GM23338 (cell line): ENCODE measurements around the gene CHRM4. TPM values are rescaled to one million over a fixed set of nuclear protein-coding genes. Genes with fewer than 3 reads are reported as not detected.

Source experiments
- ATAC-seq: fragments of 200-7000 bp; cut with Tn5 transposase; 3 replicates; pipeline ENCODE4 v1.9.1; 2020
- DNase-seq: peaks from one replicate; pipeline ENCODE4 v3.0.0-alpha.2; 2015; ENCODE audit warnings: low spot score
- H2AFZ ChIP-seq: fragments of 200-600 bp; sonication (generic); 2 replicates; pipeline ENCODE4 v1.8.0; 2016; ENCODE audit warnings: antibody characterized with exemption, mild to moderate bottlenecking, moderate library complexity
- H3F3A ChIP-seq: fragments of 200-600 bp; sonication (generic); replicated peaks from 2 replicates; pipeline ENCODE4 v1.8.0; 2017; ENCODE audit warnings: antibody characterized with exemption, mixed run types, low read depth
- H3K27ac ChIP-seq: fragments of 200-600 bp; sonication (generic); 2 replicates; pipeline ENCODE4 v1.6.1; 2016; ENCODE audit warnings: low read depth
- H3K27me3 ChIP-seq: fragments of 200-600 bp; sonication (generic); 2 replicates; pipeline ENCODE4 v1.8.0; 2016; ENCODE audit warnings: mild to moderate bottlenecking, mixed run types, moderate library complexity; ENCODE audit not compliant: insufficient read depth
- H3K36me3 ChIP-seq: fragments of 200-600 bp; sonication (generic); 2 replicates; pipeline ENCODE4 v1.8.0; 2016; ENCODE audit warnings: mild to moderate bottlenecking; ENCODE audit not compliant: insufficient read depth
- H3K4me1 ChIP-seq: fragments of 200-600 bp; sonication (generic); 2 replicates; pipeline ENCODE4 v1.8.0; 2016; ENCODE audit warnings: mild to moderate bottlenecking, moderate library complexity; ENCODE audit not compliant: insufficient read depth
- H3K4me2 ChIP-seq: fragments of 200-600 bp; sonication (generic); 2 replicates; pipeline ENCODE4 v1.7.1; 2017; ENCODE audit warnings: mixed run types
- H3K4me3 ChIP-seq: fragments of 200-600 bp; sonication (generic); 2 replicates; pipeline ENCODE4 v1.6.1; 2016; ENCODE audit warnings: mixed run types
- H3K79me2 ChIP-seq: fragments of 200-600 bp; sonication (generic); replicated peaks from 2 replicates; pipeline ENCODE4 v1.8.0; 2017; ENCODE audit warnings: mild to moderate bottlenecking; ENCODE audit not compliant: insufficient read depth
- H3K9me2 ChIP-seq: fragments of 200-600 bp; sonication (generic); 2 replicates; pipeline ENCODE4 v1.8.0; 2017; ENCODE audit not compliant: insufficient read depth
- H4K20me1 ChIP-seq: fragments of 200-600 bp; sonication (generic); replicated peaks from 2 replicates; pipeline ENCODE4 v1.8.0; 2017; ENCODE audit warnings: mild to moderate bottlenecking; ENCODE audit not compliant: insufficient read depth
- H3K27ac Mint-ChIP-seq: 2 replicates; pipeline ENCODE4 v1.8.0; 2020; ENCODE audit warnings: inconsistent platforms, mild to moderate bottlenecking, moderate library complexity, mixed read lengths
- H3K27me3 Mint-ChIP-seq: 3 replicates; pipeline ENCODE4 v1.8.0; 2022; ENCODE audit warnings: low read depth, mild to moderate bottlenecking, moderate library complexity, mixed read lengths, inconsistent platforms; ENCODE audit not compliant: insufficient read depth, poor library complexity
- H3K36me3 Mint-ChIP-seq: 3 replicates; pipeline ENCODE4 v1.8.0; 2021; ENCODE audit warnings: low read depth, mild to moderate bottlenecking, inconsistent platforms, moderate library complexity, mixed read lengths
- H3K4me1 Mint-ChIP-seq: 3 replicates; pipeline ENCODE4 v1.8.0; 2020; ENCODE audit warnings: mild to moderate bottlenecking, inconsistent platforms, mixed read lengths
- H3K4me3 Mint-ChIP-seq: 3 replicates; pipeline ENCODE4 v1.8.0; 2021; ENCODE audit warnings: moderate library complexity, mild to moderate bottlenecking, inconsistent platforms, mixed read lengths
- H3K9me3 Mint-ChIP-seq: 3 replicates; pipeline ENCODE4 v1.8.0; 2020; ENCODE audit warnings: moderate library complexity, mild to moderate bottlenecking, inconsistent platforms, mixed read lengths
- CREB1 ChIP-seq: fragments of 250-450 bp; sonication (Bioruptor Pico); IDR thresholded peaks from 2 replicates; pipeline ENCODE4 v1.5.0; 2020; ENCODE audit warnings: low read depth, mild to moderate bottlenecking, moderate library complexity
- CTCF ChIP-seq, 2 experiments: fragments of 200-600 bp in 1 of 2; sonication (generic) in 1 of 2; conservative IDR thresholded peaks; 2 replicates each; pipeline versions ENCODE4 v1.5.1 to v1.6.1; 2016 to 2017; ENCODE audit warnings: antibody characterized with exemption in 2 of 2, low read depth in 2 of 2, mild to moderate bottlenecking in 2 of 2, moderate library complexity in 1 of 2
- EZH2 ChIP-seq: fragments of 200-600 bp; sonication (generic); IDR thresholded peaks from one replicate; pipeline ENCODE4 v1.8.0; 2017; ENCODE audit warnings: antibody characterized with exemption, mild to moderate bottlenecking, low read depth; ENCODE audit not compliant: unreplicated experiment
- EZH2phosphoT487 ChIP-seq: fragments of 200-600 bp; sonication (generic); IDR thresholded peaks from one replicate; pipeline ENCODE4 v1.8.1; 2018; ENCODE audit warnings: antibody characterized with exemption; ENCODE audit not compliant: unreplicated experiment
- JUNB ChIP-seq: IDR thresholded peaks from one replicate; pipeline ENCODE4 v1.6.1; 2016; ENCODE audit warnings: antibody characterized with exemption; ENCODE audit not compliant: unreplicated experiment
- NANOG ChIP-seq: IDR thresholded peaks from 2 replicates; pipeline ENCODE4 v1.6.1; 2016; ENCODE audit warnings: antibody characterized with exemption, borderline replicate concordance
- POLR2AphosphoS5 ChIP-seq: IDR thresholded peaks from 2 replicates; pipeline ENCODE4 v1.6.1; 2016; ENCODE audit warnings: antibody characterized with exemption, low read depth
- REST ChIP-seq: IDR thresholded peaks from one replicate; pipeline ENCODE4 v1.6.1; 2018; ENCODE audit warnings: antibody characterized with exemption; ENCODE audit not compliant: unreplicated experiment
- STAT1 ChIP-seq: IDR thresholded peaks from one replicate; pipeline ENCODE4 v1.6.1; 2016; ENCODE audit warnings: antibody characterized with exemption; ENCODE audit not compliant: unreplicated experiment
- ZNF114 ChIP-seq: fragments of 250-450 bp; sonication (Bioruptor Pico); IDR thresholded peaks from 2 replicates; pipeline ENCODE4 v1.5.0; 2020; ENCODE audit warnings: mild to moderate bottlenecking, moderate library complexity
- ZNF331 ChIP-seq: fragments of 250-450 bp; sonication (Bioruptor Pico); IDR thresholded peaks from 2 replicates; pipeline ENCODE4 v1.5.0; 2020; ENCODE audit warnings: low read depth, mild to moderate bottlenecking, moderate library complexity
- polyA plus RNA-seq: library from polyadenylated mRNA; unstranded; fragments of >200 nt; fragmentation: Nextera tagmentation; extraction: Ambion mirVana; gene quantifications from 2 replicates; pipeline ENCODE4 v1.2.1, GENCODE V29; 2016
- total RNA-seq: library from RNA; depleted of rRNA; stranded (reverse); fragments of >200 nt; shearing (Covaris generic); gene quantifications from 2 replicates; pipeline ENCODE4 v1.2.3, GENCODE V29; 2014
- TF ChIP-seq, protein P1 (sequence below): fragments of 250-450 bp; sonication (Bioruptor Pico); IDR thresholded peaks from 2 replicates; pipeline ENCODE4 v1.5.0; 2020; ENCODE audit warnings: mild to moderate bottlenecking, moderate library complexity
- TF ChIP-seq, protein P2 (sequence below): IDR thresholded peaks from 2 replicates; pipeline ENCODE4 v1.6.1; 2016; ENCODE audit warnings: antibody characterized with exemption

CHRM4 gene
- total and polyA plus RNA-seq, 2 experiments from 2014 or later: 0.97 TPM; not detected in 1

GRCh38 chr11:46348566-46349401, 42.8 kb downstream of the CHRM4 start:
- peak overlapping the region; percentile 57; the same call in 1 of the 2 replicates for H3K27ac Mint-ChIP-seq

More at GRCh38 chr11:46348566-46349401, 42.8 kb downstream of the CHRM4 start:
- H3K4me1 ChIP-seq: peaks cover 75% of the 10 kb centered on the region
- peak overlapping the region; percentile 92 for H3K4me2 ChIP-seq
- H4K20me1 ChIP-seq: peaks cover 20% of the 10 kb centered on the region
- Mint-ChIP-seq H3K4me3 (peak overlapping the region; percentile 82), H3K4me1 (peaks cover 77% of the 10 kb centered on the region), H3K9me3 (no peaks in the 10 kb centered on the region; the same call in 2 of the 3 replicates), H3K36me3 (peaks cover 3% of the 10 kb centered on the region; the same call in 2 of the 3 replicates), H3K27me3 (peaks cover 10% of the 10 kb centered on the region)
- H3F3A ChIP-seq: peaks cover 12% of the 10 kb centered on the region; the same call in 1 of the 2 replicates
- H3K27ac ChIP-seq: no peak overlapping the region
- ATAC-seq (no peak), DNase-seq (no peak)
- TF ChIP-seq REST (no peak), EZH2phosphoT487 (no peak), EZH2 (no peak), ZNF331 (no peak), STAT1 (no peak), CTCF (conservative IDR thresholded peaks at IDR 0.05; ENCODE audit: low read depth in 2 of 2) (no peak), JUNB (no peak), ZNF114 (no peak), NANOG (no peak), POLR2AphosphoS5 (no peak), CREB1 (CRISPR knock-in tag) (no peak)
- TF ChIP-seq, protein P1, sequence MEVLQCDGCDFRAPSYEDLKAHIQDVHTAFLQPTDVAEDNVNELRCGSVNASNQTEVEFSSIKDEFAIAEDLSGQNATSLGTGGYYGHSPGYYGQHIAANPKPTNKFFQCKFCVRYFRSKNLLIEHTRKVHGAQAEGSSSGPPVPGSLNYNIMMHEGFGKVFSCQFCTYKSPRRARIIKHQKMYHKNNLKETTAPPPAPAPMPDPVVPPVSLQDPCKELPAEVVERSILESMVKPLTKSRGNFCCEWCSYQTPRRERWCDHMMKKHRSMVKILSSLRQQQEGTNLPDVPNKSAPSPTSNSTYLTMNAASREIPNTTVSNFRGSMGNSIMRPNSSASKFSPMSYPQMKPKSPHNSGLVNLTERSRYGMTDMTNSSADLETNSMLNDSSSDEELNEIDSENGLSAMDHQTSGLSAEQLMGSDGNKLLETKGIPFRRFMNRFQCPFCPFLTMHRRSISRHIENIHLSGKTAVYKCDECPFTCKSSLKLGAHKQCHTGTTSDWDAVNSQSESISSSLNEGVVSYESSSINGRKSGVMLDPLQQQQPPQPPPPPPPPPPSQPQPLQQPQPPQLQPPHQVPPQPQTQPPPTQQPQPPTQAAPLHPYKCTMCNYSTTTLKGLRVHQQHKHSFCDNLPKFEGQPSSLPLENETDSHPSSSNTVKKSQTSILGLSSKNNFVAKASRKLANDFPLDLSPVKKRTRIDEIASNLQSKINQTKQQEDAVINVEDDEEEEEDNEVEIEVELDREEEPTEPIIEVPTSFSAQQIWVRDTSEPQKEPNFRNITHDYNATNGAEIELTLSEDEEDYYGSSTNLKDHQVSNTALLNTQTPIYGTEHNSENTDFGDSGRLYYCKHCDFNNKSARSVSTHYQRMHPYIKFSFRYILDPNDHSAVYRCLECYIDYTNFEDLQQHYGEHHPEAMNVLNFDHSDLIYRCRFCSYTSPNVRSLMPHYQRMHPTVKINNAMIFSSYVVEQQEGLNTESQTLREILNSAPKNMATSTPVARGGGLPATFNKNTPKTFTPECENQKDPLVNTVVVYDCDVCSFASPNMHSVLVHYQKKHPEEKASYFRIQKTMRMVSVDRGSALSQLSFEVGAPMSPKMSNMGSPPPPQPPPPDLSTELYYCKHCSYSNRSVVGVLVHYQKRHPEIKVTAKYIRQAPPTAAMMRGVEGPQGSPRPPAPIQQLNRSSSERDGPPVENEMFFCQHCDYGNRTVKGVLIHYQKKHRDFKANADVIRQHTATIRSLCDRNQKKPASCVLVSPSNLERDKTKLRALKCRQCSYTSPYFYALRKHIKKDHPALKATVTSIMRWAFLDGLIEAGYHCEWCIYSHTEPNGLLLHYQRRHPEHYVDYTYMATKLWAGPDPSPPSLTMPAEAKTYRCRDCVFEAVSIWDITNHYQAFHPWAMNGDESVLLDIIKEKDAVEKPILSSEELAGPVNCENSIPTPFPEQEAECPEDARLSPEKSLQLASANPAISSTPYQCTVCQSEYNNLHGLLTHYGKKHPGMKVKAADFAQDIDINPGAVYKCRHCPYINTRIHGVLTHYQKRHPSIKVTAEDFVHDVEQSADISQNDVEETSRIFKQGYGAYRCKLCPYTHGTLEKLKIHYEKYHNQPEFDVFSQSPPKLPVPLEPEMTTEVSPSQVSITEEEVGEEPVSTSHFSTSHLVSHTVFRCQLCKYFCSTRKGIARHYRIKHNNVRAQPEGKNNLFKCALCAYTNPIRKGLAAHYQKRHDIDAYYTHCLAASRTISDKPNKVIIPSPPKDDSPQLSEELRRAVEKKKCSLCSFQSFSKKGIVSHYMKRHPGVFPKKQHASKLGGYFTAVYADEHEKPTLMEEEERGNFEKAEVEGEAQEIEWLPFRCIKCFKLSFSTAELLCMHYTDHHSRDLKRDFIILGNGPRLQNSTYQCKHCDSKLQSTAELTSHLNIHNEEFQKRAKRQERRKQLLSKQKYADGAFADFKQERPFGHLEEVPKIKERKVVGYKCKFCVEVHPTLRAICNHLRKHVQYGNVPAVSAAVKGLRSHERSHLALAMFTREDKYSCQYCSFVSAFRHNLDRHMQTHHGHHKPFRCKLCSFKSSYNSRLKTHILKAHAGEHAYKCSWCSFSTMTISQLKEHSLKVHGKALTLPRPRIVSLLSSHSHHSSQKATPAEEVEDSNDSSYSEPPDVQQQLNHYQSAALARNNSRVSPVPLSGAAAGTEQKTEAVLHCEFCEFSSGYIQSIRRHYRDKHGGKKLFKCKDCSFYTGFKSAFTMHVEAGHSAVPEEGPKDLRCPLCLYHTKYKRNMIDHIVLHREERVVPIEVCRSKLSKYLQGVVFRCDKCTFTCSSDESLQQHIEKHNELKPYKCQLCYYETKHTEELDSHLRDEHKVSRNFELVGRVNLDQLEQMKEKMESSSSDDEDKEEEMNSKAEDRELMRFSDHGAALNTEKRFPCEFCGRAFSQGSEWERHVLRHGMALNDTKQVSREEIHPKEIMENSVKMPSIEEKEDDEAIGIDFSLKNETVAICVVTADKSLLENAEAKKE (CRISPR knock-in tag): no peak
- TF ChIP-seq, protein P2, sequence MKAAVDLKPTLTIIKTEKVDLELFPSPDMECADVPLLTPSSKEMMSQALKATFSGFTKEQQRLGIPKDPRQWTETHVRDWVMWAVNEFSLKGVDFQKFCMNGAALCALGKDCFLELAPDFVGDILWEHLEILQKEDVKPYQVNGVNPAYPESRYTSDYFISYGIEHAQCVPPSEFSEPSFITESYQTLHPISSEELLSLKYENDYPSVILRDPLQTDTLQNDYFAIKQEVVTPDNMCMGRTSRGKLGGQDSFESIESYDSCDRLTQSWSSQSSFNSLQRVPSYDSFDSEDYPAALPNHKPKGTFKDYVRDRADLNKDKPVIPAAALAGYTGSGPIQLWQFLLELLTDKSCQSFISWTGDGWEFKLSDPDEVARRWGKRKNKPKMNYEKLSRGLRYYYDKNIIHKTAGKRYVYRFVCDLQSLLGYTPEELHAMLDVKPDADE: no peak
- peaks cover 52% of the 10 kb centered on the region for H3K79me2 ChIP-seq
- peaks cover 7% of the 10 kb centered on the region; the same call in 1 of the 2 replicates for H3K27me3 ChIP-seq
- peak overlapping the region; percentile 80 for H3K4me3 ChIP-seq
- no peak overlapping the region for H2AFZ ChIP-seq
- H3K9me2 ChIP-seq: no peaks in the 10 kb centered on the region
- H3K36me3 ChIP-seq: no peaks in the 10 kb centered on the region
